ENCODE results near the gene ARHGAP19.

The ARHGAP19 gene

GRCh38 chr10:97220355-97220754 is 72.1 kb downstream of the ARHGAP19 start:
- no peak for DNase-seq (ENCODE audit: low read depth)
- no peak overlapping the region for H3K4me3 ChIP-seq (ENCODE audit: control insufficient read depth, low read depth, low read length)
- no peak for TF ChIP-seq CTCF (IDR thresholded peaks at IDR 0.05; ENCODE audit: control insufficient read depth, insufficient read depth, low read depth, low read length, missing control alignments)

DNA sequence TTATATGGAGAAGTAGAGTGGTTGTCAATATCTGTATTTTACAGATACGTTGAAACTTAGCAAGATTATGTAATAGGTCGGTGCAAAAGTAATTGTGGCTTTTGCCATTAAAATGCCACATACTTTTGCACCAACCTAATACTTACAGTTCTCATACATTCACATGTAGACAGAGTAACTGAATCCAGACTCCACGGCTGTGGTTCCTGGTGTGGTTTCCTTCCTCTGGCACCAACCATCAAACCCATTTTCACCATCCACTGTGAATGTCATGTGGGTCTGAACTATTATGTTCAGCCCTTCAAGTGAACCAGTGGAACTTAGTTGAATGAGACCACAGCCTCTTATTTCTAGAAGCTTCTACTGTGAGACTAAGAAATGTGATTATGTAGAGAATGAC is 75.1 kb downstream of the ARHGAP19 start:
- no peak for DNase-seq (ENCODE audit: low read depth)
- no peak overlapping the region for H3K4me3 ChIP-seq (ENCODE audit: control insufficient read depth, low read depth, low read length)
- no peak for TF ChIP-seq CTCF (IDR thresholded peaks at IDR 0.05; ENCODE audit: control insufficient read depth, insufficient read depth, low read depth, low read length, missing control alignments)

GRCh38 chr10:97215619-97216260 is 76.7 kb downstream of the ARHGAP19 start:
- no peak overlapping the region for H3K4me3 ChIP-seq (ENCODE audit: control insufficient read depth, low read depth, low read length)
- no peak for DNase-seq (ENCODE audit: low read depth)
- TF ChIP-seq CTCF (IDR thresholded peaks at IDR 0.05; ENCODE audit: control insufficient read depth, insufficient read depth, low read depth, low read length, missing control alignments): no peak

DNA sequence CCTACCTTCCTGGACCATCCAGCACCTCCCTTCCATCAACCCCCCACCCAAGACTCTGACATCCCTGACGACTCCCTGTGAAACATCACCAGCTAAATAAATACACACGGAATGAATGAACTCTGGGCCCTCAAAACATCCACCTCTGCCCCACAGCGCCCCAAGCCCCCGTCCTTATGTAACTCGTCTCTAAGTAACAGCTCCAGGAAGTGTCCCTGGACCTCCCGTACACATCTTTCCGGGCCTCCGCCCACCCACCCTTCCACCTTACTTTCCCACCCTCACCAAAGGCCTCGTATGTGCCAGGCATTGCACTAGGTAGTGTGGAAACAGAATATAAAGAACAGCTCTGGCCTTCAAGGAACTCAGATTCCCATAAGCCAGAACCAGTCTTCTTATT is 79.0 kb downstream of the ARHGAP19 start:
- no peak overlapping the region for H3K4me3 ChIP-seq (ENCODE audit: control insufficient read depth, low read depth, low read length)
- DNase-seq (ENCODE audit: low read depth): no peak
- no peak for TF ChIP-seq CTCF (IDR thresholded peaks at IDR 0.05; ENCODE audit: control insufficient read depth, insufficient read depth, low read depth, low read length, missing control alignments)

- H3K4me3 ChIP-seq (ENCODE audit: control insufficient read depth, low read depth, low read length): no peak overlapping the region
- no peak for DNase-seq (ENCODE audit: low read depth)
- TF ChIP-seq CTCF (IDR thresholded peaks at IDR 0.05; ENCODE audit: control insufficient read depth, insufficient read depth, low read depth, low read length, missing control alignments): no peak
Measured at GRCh38 chr10:97211229-97211628, 81.2 kb downstream of the ARHGAP19 start.

DNA sequence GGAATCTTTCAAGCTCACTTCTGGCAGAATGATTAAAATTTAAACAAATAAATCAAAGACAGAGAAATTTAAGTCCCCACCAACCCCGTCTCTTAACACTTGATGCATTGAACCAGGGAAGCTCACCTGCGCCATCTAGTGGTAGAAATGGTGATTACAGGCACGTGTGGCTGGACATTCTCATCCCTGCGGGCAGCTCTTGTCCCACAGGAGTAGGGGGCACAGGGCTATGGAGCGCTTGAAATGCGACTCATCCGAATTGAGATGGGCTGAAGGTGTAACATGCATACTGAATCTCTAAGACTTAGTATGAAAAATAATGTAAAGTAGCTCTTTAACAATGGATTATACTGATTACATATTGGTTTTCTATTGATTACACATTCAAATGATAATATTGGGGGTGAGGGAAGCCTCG is 81.9 kb downstream of the ARHGAP19 start:
- peak; percentile 93 for TF ChIP-seq CTCF (IDR thresholded peaks at IDR 0.05; ENCODE audit: control insufficient read depth, insufficient read depth, low read depth, low read length, missing control alignments)
- no peak overlapping the region for H3K4me3 ChIP-seq (ENCODE audit: control insufficient read depth, low read depth, low read length)
- no peak for DNase-seq (ENCODE audit: low read depth)
